ENCODE measurements around the gene CPNE4. TPM values are rescaled to one million over a fixed set of nuclear protein-coding genes. Genes with fewer than 3 reads are reported as not detected.

The CPNE4 gene
- total RNA-seq, 1 donor from 2014 or later = not detected

GRCh38 chr3:131547585-131547984, 487.2 kb downstream of the CPNE4 start:
- no peaks in the 10 kb centered on the region for H3K27me3 ChIP-seq (ENCODE audit: control insufficient read depth in 3 of 3, insufficient read depth in 3 of 3, low read length in 3 of 3)
- H3K4me1 ChIP-seq (ENCODE audit: control insufficient read depth in 3 of 3, insufficient read depth in 3 of 3, low read length in 3 of 3) = peaks cover 0 to 7% (median 4%) of the 10 kb centered on the region in 3 donors
- H3K9ac ChIP-seq (ENCODE audit: low read depth in 1 of 3, low read length in 3 of 3) = no peak overlapping the region

DNA sequence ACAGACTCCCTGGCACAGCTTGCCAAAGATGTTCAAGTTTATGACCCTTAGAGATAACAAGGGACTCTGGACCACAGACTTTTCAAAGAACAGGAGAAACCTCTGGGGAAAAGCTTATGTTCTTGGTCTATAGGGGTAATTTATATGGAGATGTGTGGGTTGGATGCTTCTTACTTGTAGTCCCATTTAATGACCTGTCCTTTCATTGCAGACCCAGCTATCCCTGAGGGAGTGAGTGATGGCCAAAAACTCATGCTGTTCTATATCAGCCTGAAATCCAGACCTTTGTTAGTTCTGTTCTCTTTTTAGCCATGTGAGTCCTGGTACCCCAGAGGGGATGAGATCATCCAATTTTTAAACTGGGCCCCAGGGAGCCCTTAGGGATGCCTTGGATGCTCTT, 488.4 kb downstream of the CPNE4 start:
- Histone ChIP-seq H3K9me3 (ENCODE audit: control insufficient read depth in 3 of 3, low read length in 3 of 3) (no peaks in the 10 kb centered on the region), H3K4me3 (ENCODE audit: low read length in 3 of 3) (no peak overlapping the region), H3K4me1 (ENCODE audit: control insufficient read depth in 3 of 3, insufficient read depth in 3 of 3, low read length in 3 of 3) (peaks cover 0 to 7% (median 4%) of the 10 kb centered on the region in 3 donors), H3K27ac (ENCODE audit: low read depth, low read length) (no peak overlapping the region), H3K36me3 (ENCODE audit: control insufficient read depth in 3 of 3, insufficient read depth in 3 of 3, low read length in 3 of 3) (no peaks in the 10 kb centered on the region), H3K27me3 (ENCODE audit: control insufficient read depth in 3 of 3, insufficient read depth in 3 of 3, low read length in 3 of 3) (no peaks in the 10 kb centered on the region), H3K9ac (ENCODE audit: low read depth in 1 of 3, low read length in 3 of 3) (no peak overlapping the region)

More at GRCh38 chr3:131547585-131547984, 487.2 kb downstream of the CPNE4 start:
- Histone ChIP-seq H3K9me3 (ENCODE audit: control insufficient read depth in 3 of 3, low read length in 3 of 3) (no peaks in the 10 kb centered on the region), H3K27ac (ENCODE audit: low read depth, low read length) (no peak overlapping the region), H3K36me3 (ENCODE audit: control insufficient read depth in 3 of 3, insufficient read depth in 3 of 3, low read length in 3 of 3) (no peaks in the 10 kb centered on the region), H3K4me3 (ENCODE audit: low read length in 3 of 3) (no peak overlapping the region)

- Histone ChIP-seq H3K9me3 (ENCODE audit: control insufficient read depth in 3 of 3, low read length in 3 of 3) (no peaks in the 10 kb centered on the region), H3K27ac (ENCODE audit: low read depth, low read length) (peak overlapping the region; percentile 20), H3K4me3 (ENCODE audit: low read length in 3 of 3) (no peak overlapping the region)
Observed at GRCh38 chr3:131544557-131544956, 490.3 kb downstream of the CPNE4 start.

DNA sequence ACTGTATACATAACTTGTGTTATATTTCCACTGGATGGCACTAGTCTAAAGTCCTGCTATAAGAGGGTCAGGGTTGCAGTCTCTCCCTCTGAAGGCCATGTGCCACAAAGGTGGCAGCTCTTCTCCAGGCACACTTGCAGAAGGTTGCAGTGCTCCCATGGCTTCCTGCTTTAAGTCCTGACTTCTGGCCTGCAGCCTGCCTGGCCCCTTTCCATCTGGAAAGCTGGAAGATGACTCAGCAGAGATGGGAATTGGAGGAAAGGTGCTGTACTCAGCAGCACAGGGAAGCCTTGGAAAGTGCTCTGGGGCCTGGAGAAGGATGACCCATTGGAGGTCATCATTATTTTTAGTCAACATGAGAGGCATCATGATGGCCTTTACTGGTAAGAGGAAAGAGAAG, 491.1 kb downstream of the CPNE4 start:
- H3K9me3 ChIP-seq (ENCODE audit: control insufficient read depth in 3 of 3, low read length in 3 of 3) = no peaks in the 10 kb centered on the region
- H3K36me3 ChIP-seq (ENCODE audit: control insufficient read depth in 3 of 3, insufficient read depth in 3 of 3, low read length in 3 of 3) = no peaks in the 10 kb centered on the region
- H3K9ac ChIP-seq (ENCODE audit: low read depth in 1 of 3, low read length in 3 of 3) = no peak overlapping the region
- H3K4me3 ChIP-seq (ENCODE audit: low read length in 3 of 3) = no peak overlapping the region
- H3K27me3 ChIP-seq (ENCODE audit: control insufficient read depth in 3 of 3, insufficient read depth in 3 of 3, low read length in 3 of 3) = no peaks in the 10 kb centered on the region
- peaks cover 0 to 7% (median 4%) of the 10 kb centered on the region in 3 donors for H3K4me1 ChIP-seq (ENCODE audit: control insufficient read depth in 3 of 3, insufficient read depth in 3 of 3, low read length in 3 of 3)
- H3K27ac ChIP-seq (ENCODE audit: low read depth, low read length) = peak overlapping the region; percentile 20

More at GRCh38 chr3:131544557-131544956, 490.3 kb downstream of the CPNE4 start:
- Histone ChIP-seq H3K36me3 (ENCODE audit: control insufficient read depth in 3 of 3, insufficient read depth in 3 of 3, low read length in 3 of 3) (no peaks in the 10 kb centered on the region), H3K9ac (ENCODE audit: low read depth in 1 of 3, low read length in 3 of 3) (no peak overlapping the region), H3K27me3 (ENCODE audit: control insufficient read depth in 3 of 3, insufficient read depth in 3 of 3, low read length in 3 of 3) (no peaks in the 10 kb centered on the region), H3K4me1 (ENCODE audit: control insufficient read depth in 3 of 3, insufficient read depth in 3 of 3, low read length in 3 of 3) (peaks cover 0 to 7% (median 4%) of the 10 kb centered on the region in 3 donors)

DNA sequence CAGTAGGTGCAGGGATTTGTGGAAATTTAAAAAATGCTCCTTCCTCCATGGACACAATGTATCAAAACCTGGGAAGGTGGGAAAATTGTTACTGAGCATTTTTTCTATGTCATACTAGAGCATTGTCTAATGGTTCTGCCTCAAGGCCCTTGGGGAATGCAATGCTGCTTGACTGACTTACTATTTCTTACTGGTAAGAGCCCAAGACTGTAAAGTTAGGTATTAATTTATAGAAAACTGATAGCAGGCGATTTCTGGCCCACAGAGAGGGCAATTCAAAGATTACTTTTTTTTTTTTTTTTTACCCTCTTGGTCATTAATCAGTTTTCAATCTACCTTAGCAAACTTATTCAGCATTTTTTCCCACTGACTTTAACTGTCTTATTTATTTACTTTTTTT, 493.5 kb downstream of the CPNE4 start:
- Histone ChIP-seq H3K9ac (ENCODE audit: low read depth in 1 of 3, low read length in 3 of 3) (no peak overlapping the region), H3K36me3 (ENCODE audit: control insufficient read depth in 3 of 3, insufficient read depth in 3 of 3, low read length in 3 of 3) (no peaks in the 10 kb centered on the region), H3K27ac (ENCODE audit: low read depth, low read length) (no peak overlapping the region), H3K4me3 (ENCODE audit: low read length in 3 of 3) (no peak overlapping the region), H3K4me1 (ENCODE audit: control insufficient read depth in 3 of 3, insufficient read depth in 3 of 3, low read length in 3 of 3) (peaks cover 0 to 7% (median 4%) of the 10 kb centered on the region in 3 donors), H3K27me3 (ENCODE audit: control insufficient read depth in 3 of 3, insufficient read depth in 3 of 3, low read length in 3 of 3) (no peaks in the 10 kb centered on the region), H3K9me3 (ENCODE audit: control insufficient read depth in 3 of 3, low read length in 3 of 3) (no peaks in the 10 kb centered on the region)

DNA sequence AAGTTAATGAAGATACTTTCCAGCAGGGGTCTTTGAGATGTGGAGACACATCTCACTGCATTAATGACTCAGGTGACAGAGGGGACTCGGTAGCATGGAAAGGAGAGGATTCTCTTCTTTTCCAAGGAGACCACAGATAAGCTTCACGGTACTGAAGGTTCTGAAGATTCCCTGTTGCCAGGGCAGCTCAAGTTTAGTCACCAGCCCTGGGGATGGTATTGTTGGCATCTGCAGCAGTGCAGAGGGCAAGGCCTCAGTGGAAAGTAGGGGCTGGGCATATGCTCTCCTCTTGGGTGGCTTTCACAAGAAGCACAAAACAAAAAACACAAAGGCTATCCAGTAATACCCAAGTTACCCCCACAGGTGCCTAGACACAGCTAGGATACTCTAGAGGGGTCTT, 494.0 kb downstream of the CPNE4 start:
- H3K9ac ChIP-seq (ENCODE audit: low read depth in 1 of 3, low read length in 3 of 3) = no peak overlapping the region
- no peaks in the 10 kb centered on the region for H3K9me3 ChIP-seq (ENCODE audit: control insufficient read depth in 3 of 3, low read length in 3 of 3)
- H3K4me1 ChIP-seq (ENCODE audit: control insufficient read depth in 3 of 3, insufficient read depth in 3 of 3, low read length in 3 of 3) = peaks cover 0 to 7% (median 4%) of the 10 kb centered on the region in 3 donors
- H3K36me3 ChIP-seq (ENCODE audit: control insufficient read depth in 3 of 3, insufficient read depth in 3 of 3, low read length in 3 of 3) = no peaks in the 10 kb centered on the region
- H3K27ac ChIP-seq (ENCODE audit: low read depth, low read length) = no peak overlapping the region
- no peak overlapping the region for H3K4me3 ChIP-seq (ENCODE audit: low read length in 3 of 3)
- H3K27me3 ChIP-seq (ENCODE audit: control insufficient read depth in 3 of 3, insufficient read depth in 3 of 3, low read length in 3 of 3) = no peaks in the 10 kb centered on the region

DNA sequence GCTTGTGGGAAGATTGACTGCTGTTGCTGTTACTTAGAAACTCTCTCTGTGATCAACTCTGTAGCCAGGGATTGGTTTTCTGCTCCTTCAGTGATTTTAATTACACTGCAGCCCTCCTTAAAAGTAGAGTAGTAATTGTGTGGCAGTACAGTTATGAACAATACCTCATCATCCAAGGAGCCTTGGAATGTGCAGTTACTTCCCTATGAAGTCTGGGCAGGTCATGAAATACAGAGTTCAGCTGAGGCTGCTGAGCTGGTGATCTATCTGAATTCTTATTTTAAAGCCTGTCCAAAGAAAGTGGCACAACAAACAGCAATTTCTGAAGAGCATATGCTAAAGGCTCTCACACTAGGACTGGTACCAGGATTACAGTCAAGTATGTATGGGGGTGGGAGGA, 494.7 kb downstream of the CPNE4 start:
- Histone ChIP-seq H3K36me3 (ENCODE audit: control insufficient read depth in 3 of 3, insufficient read depth in 3 of 3, low read length in 3 of 3) (no peaks in the 10 kb centered on the region), H3K9ac (ENCODE audit: low read depth in 1 of 3, low read length in 3 of 3) (no peak overlapping the region), H3K27me3 (ENCODE audit: control insufficient read depth in 3 of 3, insufficient read depth in 3 of 3, low read length in 3 of 3) (no peaks in the 10 kb centered on the region), H3K4me1 (ENCODE audit: control insufficient read depth in 3 of 3, insufficient read depth in 3 of 3, low read length in 3 of 3) (peaks cover 0 to 7% (median 4%) of the 10 kb centered on the region in 3 donors), H3K27ac (ENCODE audit: low read depth, low read length) (no peak overlapping the region), H3K9me3 (ENCODE audit: control insufficient read depth in 3 of 3, low read length in 3 of 3) (no peaks in the 10 kb centered on the region), H3K4me3 (ENCODE audit: low read length in 3 of 3) (no peak overlapping the region)

DNA sequence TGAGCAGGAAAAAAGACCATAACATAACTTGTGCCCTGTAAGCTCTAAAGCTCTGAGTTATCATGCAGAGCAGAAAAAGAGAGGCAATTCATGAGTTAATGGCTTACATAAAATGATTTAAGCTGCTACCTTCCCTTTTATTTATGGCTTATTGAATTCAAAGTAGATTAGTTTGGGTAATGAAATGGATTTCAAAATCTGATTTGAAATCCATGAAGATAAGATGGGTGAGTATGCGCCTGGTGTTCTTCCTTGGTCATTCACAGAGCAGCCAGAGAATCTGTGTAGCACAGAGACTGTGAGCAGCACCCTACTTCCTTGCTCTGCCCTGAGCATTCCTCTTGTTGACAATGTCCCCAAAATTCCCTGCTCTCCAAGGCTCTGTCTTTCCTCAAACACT, 495.8 kb downstream of the CPNE4 start:
- no peak overlapping the region for H3K27ac ChIP-seq (ENCODE audit: low read depth, low read length)
- H3K36me3 ChIP-seq (ENCODE audit: control insufficient read depth in 3 of 3, insufficient read depth in 3 of 3, low read length in 3 of 3) = no peaks in the 10 kb centered on the region
- H3K4me1 ChIP-seq (ENCODE audit: control insufficient read depth in 3 of 3, insufficient read depth in 3 of 3, low read length in 3 of 3) = peaks cover 0 to 4% (median 0%) of the 10 kb centered on the region in 3 donors
- H3K4me3 ChIP-seq (ENCODE audit: low read length in 3 of 3) = no peak overlapping the region
- H3K9me3 ChIP-seq (ENCODE audit: control insufficient read depth in 3 of 3, low read length in 3 of 3) = no peaks in the 10 kb centered on the region
- H3K9ac ChIP-seq (ENCODE audit: low read depth in 1 of 3, low read length in 3 of 3) = no peak overlapping the region
- no peaks in the 10 kb centered on the region for H3K27me3 ChIP-seq (ENCODE audit: control insufficient read depth in 3 of 3, insufficient read depth in 3 of 3, low read length in 3 of 3)

GRCh38 chr3:131537531-131537930, 497.3 kb downstream of the CPNE4 start:
- Histone ChIP-seq H3K4me1 (ENCODE audit: control insufficient read depth in 3 of 3, insufficient read depth in 3 of 3, low read length in 3 of 3) (no peaks in the 10 kb centered on the region), H3K9me3 (ENCODE audit: control insufficient read depth in 3 of 3, low read length in 3 of 3) (no peaks in the 10 kb centered on the region), H3K9ac (ENCODE audit: low read depth in 1 of 3, low read length in 3 of 3) (no peak overlapping the region), H3K27me3 (ENCODE audit: control insufficient read depth in 3 of 3, insufficient read depth in 3 of 3, low read length in 3 of 3) (no peaks in the 10 kb centered on the region), H3K36me3 (ENCODE audit: control insufficient read depth in 3 of 3, insufficient read depth in 3 of 3, low read length in 3 of 3) (no peaks in the 10 kb centered on the region), H3K4me3 (ENCODE audit: low read length in 3 of 3) (no peak overlapping the region), H3K27ac (ENCODE audit: low read depth, low read length) (no peak overlapping the region)

- Histone ChIP-seq H3K36me3 (ENCODE audit: control insufficient read depth in 3 of 3, insufficient read depth in 3 of 3, low read length in 3 of 3) (no peaks in the 10 kb centered on the region), H3K4me3 (ENCODE audit: low read length in 3 of 3) (no peak overlapping the region), H3K27ac (ENCODE audit: low read depth, low read length) (no peak overlapping the region), H3K9me3 (ENCODE audit: control insufficient read depth in 3 of 3, low read length in 3 of 3) (no peaks in the 10 kb centered on the region), H3K4me1 (ENCODE audit: control insufficient read depth in 3 of 3, insufficient read depth in 3 of 3, low read length in 3 of 3) (no peaks in the 10 kb centered on the region), H3K27me3 (ENCODE audit: control insufficient read depth in 3 of 3, insufficient read depth in 3 of 3, low read length in 3 of 3) (no peaks in the 10 kb centered on the region), H3K9ac (ENCODE audit: low read depth in 1 of 3, low read length in 3 of 3) (no peak overlapping the region)
Observed at GRCh38 chr3:131535596-131535995, 499.2 kb downstream of the CPNE4 start.

DNA sequence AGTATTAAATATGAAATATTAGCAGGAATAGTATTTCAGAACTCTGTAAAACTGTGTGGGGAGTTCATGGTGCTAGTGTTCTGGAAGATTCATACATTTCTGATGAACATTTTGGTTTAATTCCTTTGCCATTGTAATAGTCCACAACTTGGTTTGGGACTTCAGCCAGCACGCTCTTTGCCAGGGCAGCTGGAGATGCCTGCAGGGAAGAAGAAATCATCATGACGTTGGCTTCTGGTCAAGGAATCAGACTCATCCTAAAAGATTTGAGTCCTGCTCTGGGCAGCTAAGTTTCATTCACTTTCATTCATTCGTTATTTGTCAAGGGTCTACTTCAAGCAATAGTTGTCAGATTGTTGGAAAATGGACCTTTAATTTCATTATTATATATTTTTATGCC, 499.7 kb downstream of the CPNE4 start:
- H3K36me3 ChIP-seq (ENCODE audit: control insufficient read depth in 3 of 3, insufficient read depth in 3 of 3, low read length in 3 of 3) = no peaks in the 10 kb centered on the region
- H3K27ac ChIP-seq (ENCODE audit: low read depth, low read length) = no peak overlapping the region
- no peaks in the 10 kb centered on the region for H3K9me3 ChIP-seq (ENCODE audit: control insufficient read depth in 3 of 3, low read length in 3 of 3)
- no peaks in the 10 kb centered on the region for H3K4me1 ChIP-seq (ENCODE audit: control insufficient read depth in 3 of 3, insufficient read depth in 3 of 3, low read length in 3 of 3)
- H3K9ac ChIP-seq (ENCODE audit: low read depth in 1 of 3, low read length in 3 of 3) = no peak overlapping the region
- H3K27me3 ChIP-seq (ENCODE audit: control insufficient read depth in 3 of 3, insufficient read depth in 3 of 3, low read length in 3 of 3) = no peaks in the 10 kb centered on the region
- no peak overlapping the region for H3K4me3 ChIP-seq (ENCODE audit: low read length in 3 of 3)

Measured in skeletal muscle tissue (tissue), 4 donors.